Hair follicular keratinocyte (primary cell): Measurements from ENCODE around the gene PDGFRB. TPM values are rescaled to one million over a fixed set of nuclear protein-coding genes. Genes with fewer than 3 reads are reported as not detected.

Experiments
- total RNA-seq: library from RNA; depleted of rRNA; stranded (reverse); fragments of >200 nt; gene quantifications from 2 replicates; pipeline ENCODE4 v1.2.3, GENCODE V29; 2015

PDGFRB gene
- 0.23 and 3.3 TPM in 2 replicates for total RNA-seq

GRCh38 chr5:150155258-150156026 lies at the start of gene PDGFRB:
Gene PDGFRB, minus strand, starts transcription at chr5:150155845. Its CDS starts 18,798 bp downstream, at chr5:150137047.

GRCh38 chr5:150189728-150190502 lies 34.3 kb upstream of the PDGFRB start, which contains the start of gene SLC6A7:
Gene SLC6A7, plus strand, starts transcription at chr5:150190062. Its CDS starts 266 bp downstream, at chr5:150190328.

GRCh38 chr5:150166650-150167511 lies 11.2 kb upstream of the PDGFRB start, which contains the start of gene CDX1:
Gene CDX1, plus strand, starts transcription at chr5:150166778. Its CDS starts 99 bp downstream, at chr5:150166877.

GRCh38 chr5:150085950-150086715 lies 69.5 kb downstream of the PDGFRB start, which contains the start of gene CSF1R:
Gene CSF1R, minus strand, starts transcription at chr5:150086554. Its CDS starts 127 bp downstream, at chr5:150086427.

Other genes starting within 250 kb of the PDGFRB start
- gene PDE6A, start 211.1 kb downstream of the PDGFRB start, total RNA-seq = under 0.01 TPM in 1 of 2 replicates, not detected in the other
- 6.0 and 6.5 TPM in 2 replicates for gene SLC26A2, start 195.1 kb downstream of the PDGFRB start, total RNA-seq
- gene TIGD6, start 155.2 kb downstream of the PDGFRB start, total RNA-seq = 2.3 and 4.2 TPM in 2 replicates
- 37.6 and 43.0 TPM in 2 replicates for gene HMGXB3, start 155.1 kb downstream of the PDGFRB start, total RNA-seq
- gene CSF1R, start 69.3 kb downstream of the PDGFRB start, total RNA-seq = under 0.01 TPM in 1 of 2 replicates, not detected in the other
- not detected in 2 replicates for gene CDX1, start 10.9 kb upstream of the PDGFRB start, total RNA-seq
- not detected in 2 replicates for gene SLC6A7, start 34.2 kb upstream of the PDGFRB start, total RNA-seq
- under 0.01 and 0.08 TPM in 2 replicates for gene CAMK2A, start 133.9 kb upstream of the PDGFRB start, total RNA-seq
- gene ARSI, start 147.1 kb upstream of the PDGFRB start, total RNA-seq = 12.7 and 16.7 TPM in 2 replicates
- gene TCOF1, start 201.9 kb upstream of the PDGFRB start, total RNA-seq = 25.9 and 83.3 TPM in 2 replicates